HepG2 (cell line): ENCODE measurements around the gene TAPBP. TPM values are rescaled to one million over a fixed set of nuclear protein-coding genes. Genes with fewer than 3 reads are reported as not detected.

ENCODE experiments used
- ATM ChIP-seq: fragments of 450-650 bp; IDR thresholded peaks from 2 replicates; pipeline ENCODE4 v1.7.1; 2017; ENCODE audit warnings: mild to moderate bottlenecking, borderline replicate concordance
- BCL6 ChIP-seq: IDR thresholded peaks from 2 replicates; pipeline ENCODE4 v1.6.1; 2016; ENCODE audit warnings: missing genetic modification reagents, missing compliant biosample characterization
- CBX1 ChIP-seq: IDR thresholded peaks from one replicate; pipeline ENCODE4 v1.6.1; 2016; ENCODE audit warnings: antibody characterized with exemption, low read depth
- CC2D1A ChIP-seq: sonication (generic); formaldehyde crosslinking; IDR thresholded peaks from 2 replicates; pipeline ENCODE4 v1.8.1; 2023; ENCODE audit warnings: mild to moderate bottlenecking, missing genetic modification reagents
- ETV6 ChIP-seq: sonication (generic); formaldehyde crosslinking; conservative IDR thresholded peaks from 2 replicates; pipeline ENCODE4 v1.4.0; 2020; ENCODE audit warnings: missing genetic modification reagents
- FIP1L1 ChIP-seq: fragments of 200-400 bp; formaldehyde crosslinking; IDR thresholded peaks from 2 replicates; pipeline ENCODE4 v1.6.1; 2018; ENCODE audit warnings: low read depth, mild to moderate bottlenecking, low read length, moderate library complexity, borderline replicate concordance; ENCODE audit not compliant: insufficient read depth
- GFI1 ChIP-seq: sonication (generic); formaldehyde crosslinking; IDR thresholded peaks from 2 replicates; pipeline ENCODE4 v1.5.0; 2020; ENCODE audit warnings: missing genetic modification reagents, mild to moderate bottlenecking, borderline replicate concordance
- HBP1 ChIP-seq: IDR thresholded peaks from 2 replicates; pipeline ENCODE4 v1.6.1; 2016; ENCODE audit warnings: low read depth, control low read depth
- HMG20A ChIP-seq: IDR thresholded peaks from 2 replicates; pipeline ENCODE4 v1.6.1; 2016; ENCODE audit warnings: borderline replicate concordance
- JUNB ChIP-seq: sonication (generic); formaldehyde crosslinking; IDR thresholded peaks from 2 replicates; pipeline ENCODE4 v1.8.0; 2022; ENCODE audit warnings: missing genetic modification reagents, mild to moderate bottlenecking, borderline replicate concordance
- KMT2B ChIP-seq: IDR thresholded peaks from 2 replicates; pipeline ENCODE4 v1.6.1; 2016; ENCODE audit warnings: missing genetic modification reagents, missing compliant biosample characterization
- MBNL3 ChIP-seq: fragments of 250-450 bp; sonication (Bioruptor Pico); conservative IDR thresholded peaks from 2 replicates; pipeline ENCODE4 v1.8.0; 2022; ENCODE audit warnings: mild to moderate bottlenecking, inconsistent platforms
- MIER2 ChIP-seq: IDR thresholded peaks from 2 replicates; pipeline ENCODE4 v1.6.1; 2016; ENCODE audit warnings: missing biosample characterization, missing genetic modification reagents
- NCOA1 ChIP-seq: sonication (generic); formaldehyde crosslinking; IDR thresholded peaks from 2 replicates; pipeline ENCODE4 v1.9.0; 2021; ENCODE audit warnings: missing genetic modification reagents
- NR2F1 ChIP-seq, 2 experiments: fragments of 450-650 bp in 1 of 2; formaldehyde crosslinking in 1 of 2; IDR thresholded peaks; 2 replicates each; pipeline versions ENCODE4 v1.5.0 to v1.6.1; 2016 to 2020; ENCODE audit warnings: mild to moderate bottlenecking in 1 of 2, missing compliant biosample characterization in 1 of 2, missing genetic modification reagents in 1 of 2, moderate library complexity in 1 of 2
- SCMH1 ChIP-seq: sonication (generic); formaldehyde crosslinking; IDR thresholded peaks from 2 replicates; pipeline ENCODE4 v1.9.0; 2021; ENCODE audit warnings: missing genetic modification reagents, mild to moderate bottlenecking, borderline replicate concordance
- SOX13 ChIP-seq, 3 experiments: fragments of 450-650 bp in 1 of 3; sonication (generic) in 1 of 3; formaldehyde crosslinking in 1 of 3; IDR thresholded peaks in 2 of 3; conservative IDR thresholded peaks in 1 of 3; 2 replicates each; pipeline versions ENCODE4 v1.5.0 to v1.6.1; 2016 to 2020; ENCODE audit warnings: antibody characterized with exemption in 1 of 3, mild to moderate bottlenecking in 1 of 3, missing compliant biosample characterization in 1 of 3, missing genetic modification reagents in 1 of 3, moderate library complexity in 1 of 3
- TBP ChIP-seq: sonication (generic); formaldehyde crosslinking; IDR thresholded peaks from 2 replicates; pipeline ENCODE4 v1.5.0; 2020; ENCODE audit warnings: missing genetic modification reagents
- ZNF577 ChIP-seq: sonication (generic); formaldehyde crosslinking; IDR thresholded peaks from 2 replicates; pipeline ENCODE4 v1.4.0; 2020; ENCODE audit warnings: mild to moderate bottlenecking, low read depth, missing genetic modification reagents, borderline replicate concordance
- ZNF678 ChIP-seq: sonication (generic); formaldehyde crosslinking; IDR thresholded peaks from 2 replicates; pipeline ENCODE4 v1.4.0; 2020; ENCODE audit warnings: mild to moderate bottlenecking, missing genetic modification reagents
- ZNF792 ChIP-seq: IDR thresholded peaks from 2 replicates; pipeline ENCODE4 v1.6.1; 2016
- ZNF879 ChIP-seq: sonication (generic); formaldehyde crosslinking; IDR thresholded peaks from 2 replicates; pipeline ENCODE4 v1.8.1; 2023; ENCODE audit warnings: missing genetic modification reagents
- ZXDC ChIP-seq: sonication (generic); formaldehyde crosslinking; IDR thresholded peaks from 2 replicates; pipeline ENCODE4 v1.5.0; 2020; ENCODE audit warnings: mild to moderate bottlenecking, missing genetic modification reagents
- polyA plus RNA-seq, 8 experiments: library from polyadenylated mRNA; depleted of rRNA in 3 of 8; stranded (reverse) in 7 of 8; unstranded in 1 of 8; fragments of >200 nt; fragmentation: Illumina TruSeq in 4 of 8; extraction: Trizol in 4 of 8; gene quantifications; 2 replicates each; pipeline versions ENCODE4 v1.2.1 to v1.2.3, GENCODE V29; 2011 to 2016; ENCODE audit warnings: low read depth in 4 of 8, missing spikeins in 1 of 8, mixed read lengths in 1 of 8; ENCODE audit not compliant: insufficient read depth in 1 of 8
- total RNA-seq, 5 experiments: library from RNA; depleted of rRNA; stranded (reverse); fragments of >200 nt; fragmentation: Illumina TruSeq; extraction: Trizol; gene quantifications; 2 replicates each; pipeline ENCODE4 v1.2.3, GENCODE V29; 2016; ENCODE audit warnings: low read depth in 1 of 5

Gene TAPBP
- total and polyA plus RNA-seq, 2 of the 13 experiments (the other 11 are each of a cell fraction or from before 2014, with no cell fraction given) = 27.4 to 32.3 TPM

- TF ChIP-seq NR2F1 (CRISPR knock-in tag; IDR thresholded peaks at IDR 0.05) (0 out of 4 replicates have a peak, but pooled peaks of 1 of the 2 experiments have one; percentile 9), HMG20A (CRISPR knock-in tag) (no peak), CC2D1A (no peak), ZNF879 (CRISPR knock-in tag) (no peak; the same call in 1 of the 2 replicates), FIP1L1 (no peak), NCOA1 (CRISPR knock-in tag) (no peak), CBX1 (no peak), ZNF577 (CRISPR knock-in tag) (no peak), MBNL3 (CRISPR knock-in tag) (0 out of 2 replicates have a peak, but pooled peaks have one; percentile 47), MIER2 (CRISPR knock-in tag) (no peak), ETV6 (CRISPR knock-in tag) (no peak), ZNF678 (CRISPR knock-in tag) (no peak; the same call in 1 of the 2 replicates), ATM (no peak), SCMH1 (CRISPR knock-in tag) (no peak), BCL6 (CRISPR knock-in tag) (no peak), KMT2B (no peak), GFI1 (0 out of 2 replicates have a peak, but pooled peaks have one; percentile 3), HBP1 (no peak), ZXDC (CRISPR knock-in tag) (no peak), ZNF792 (CRISPR knock-in tag) (no peak), SOX13 (IDR thresholded peaks at IDR 0.05) (0 out of 2 replicates have a peak, but pooled peaks have one; percentile 0), SOX13 (CRISPR knock-in tag; conservative IDR thresholded peaks at IDR 0.05 in 1 of 2, IDR thresholded peaks at IDR 0.05 in 1 of 2) (no peak), JUNB (no peak), TBP (CRISPR knock-in tag) (no peak)
These were observed 41.4 kb downstream of the TAPBP start (continued) for GRCh38 chr6:33272275-33273128.
